ENCODE measurements around the gene BCL11A.
A peak's percentile ranks its signal among the peaks of the same experiment; 100 is the strongest.

The BCL11A gene

GRCh38 chr2:60512641-60513040 lies 40.8 kb downstream of the BCL11A start:
- TF ChIP-seq, protein P1, sequence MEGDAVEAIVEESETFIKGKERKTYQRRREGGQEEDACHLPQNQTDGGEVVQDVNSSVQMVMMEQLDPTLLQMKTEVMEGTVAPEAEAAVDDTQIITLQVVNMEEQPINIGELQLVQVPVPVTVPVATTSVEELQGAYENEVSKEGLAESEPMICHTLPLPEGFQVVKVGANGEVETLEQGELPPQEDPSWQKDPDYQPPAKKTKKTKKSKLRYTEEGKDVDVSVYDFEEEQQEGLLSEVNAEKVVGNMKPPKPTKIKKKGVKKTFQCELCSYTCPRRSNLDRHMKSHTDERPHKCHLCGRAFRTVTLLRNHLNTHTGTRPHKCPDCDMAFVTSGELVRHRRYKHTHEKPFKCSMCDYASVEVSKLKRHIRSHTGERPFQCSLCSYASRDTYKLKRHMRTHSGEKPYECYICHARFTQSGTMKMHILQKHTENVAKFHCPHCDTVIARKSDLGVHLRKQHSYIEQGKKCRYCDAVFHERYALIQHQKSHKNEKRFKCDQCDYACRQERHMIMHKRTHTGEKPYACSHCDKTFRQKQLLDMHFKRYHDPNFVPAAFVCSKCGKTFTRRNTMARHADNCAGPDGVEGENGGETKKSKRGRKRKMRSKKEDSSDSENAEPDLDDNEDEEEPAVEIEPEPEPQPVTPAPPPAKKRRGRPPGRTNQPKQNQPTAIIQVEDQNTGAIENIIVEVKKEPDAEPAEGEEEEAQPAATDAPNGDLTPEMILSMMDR (IDR thresholded peaks at IDR 0.05; ENCODE audit: insufficient read depth, low read depth, low read length, missing control alignments), result no peak
- peak; percentile 92 for DNase-seq (ENCODE audit: low read depth)
- no peak overlapping the region for H3K4me3 ChIP-seq (ENCODE audit: low read length)

DNA sequence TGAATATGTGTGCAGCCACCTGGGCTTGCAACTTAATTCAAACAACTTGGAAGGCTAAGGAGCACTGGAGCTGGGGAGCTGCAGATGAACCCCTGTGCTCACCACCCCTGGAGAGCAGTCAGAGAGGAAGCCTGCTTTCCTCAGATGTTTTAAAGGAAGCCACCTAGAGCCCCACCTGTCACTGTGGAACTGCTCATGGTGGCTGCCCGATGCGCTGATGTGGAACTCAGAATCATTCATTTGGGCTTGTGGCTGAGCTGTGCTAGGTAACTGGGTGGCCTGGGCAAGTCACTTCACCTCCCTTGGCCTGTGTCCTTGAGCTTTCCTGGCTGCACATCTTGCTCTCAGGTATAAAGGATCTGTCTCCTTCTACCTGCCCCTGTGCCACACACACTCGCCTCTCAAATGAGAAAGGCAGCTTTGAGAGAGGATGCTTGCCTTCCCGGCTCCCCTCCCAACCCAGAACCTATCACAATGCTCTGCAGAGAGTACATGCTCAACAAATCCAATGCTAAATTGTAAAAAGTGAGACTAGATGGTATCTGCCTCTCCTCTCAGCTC lies 41.3 kb downstream of the BCL11A start:
- H3K4me3 ChIP-seq (ENCODE audit: low read length), result no peak overlapping the region
- TF ChIP-seq, protein P1 (IDR thresholded peaks at IDR 0.05; ENCODE audit: insufficient read depth, low read depth, low read length, missing control alignments), result no peak
- DNase-seq (ENCODE audit: low read depth), result no peak

DNA sequence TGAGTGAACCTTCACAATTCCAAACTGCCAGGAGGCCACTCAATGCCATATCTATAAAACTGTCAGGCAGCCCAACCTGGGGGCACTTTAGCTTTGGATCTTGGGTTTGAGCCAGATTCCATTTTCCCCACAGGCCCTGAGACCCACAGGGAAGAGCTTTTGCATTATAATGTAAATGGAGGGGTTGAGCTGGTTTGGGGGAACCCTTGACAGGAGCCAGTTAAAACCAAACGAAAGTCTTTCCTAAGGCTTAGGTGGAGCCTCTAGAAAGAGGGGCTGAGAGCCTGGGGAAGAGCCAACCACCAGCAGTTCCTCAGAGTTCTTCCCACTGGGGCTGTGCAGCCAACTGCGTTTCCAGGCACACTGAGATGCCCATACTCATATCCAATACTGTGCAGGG lies 42.7 kb downstream of the BCL11A start:
- DNase-seq (ENCODE audit: low read depth), result no peak
- no peak overlapping the region for H3K4me3 ChIP-seq (ENCODE audit: low read length)
- TF ChIP-seq, protein P1 (IDR thresholded peaks at IDR 0.05; ENCODE audit: insufficient read depth, low read depth, low read length, missing control alignments), result no peak

DNA sequence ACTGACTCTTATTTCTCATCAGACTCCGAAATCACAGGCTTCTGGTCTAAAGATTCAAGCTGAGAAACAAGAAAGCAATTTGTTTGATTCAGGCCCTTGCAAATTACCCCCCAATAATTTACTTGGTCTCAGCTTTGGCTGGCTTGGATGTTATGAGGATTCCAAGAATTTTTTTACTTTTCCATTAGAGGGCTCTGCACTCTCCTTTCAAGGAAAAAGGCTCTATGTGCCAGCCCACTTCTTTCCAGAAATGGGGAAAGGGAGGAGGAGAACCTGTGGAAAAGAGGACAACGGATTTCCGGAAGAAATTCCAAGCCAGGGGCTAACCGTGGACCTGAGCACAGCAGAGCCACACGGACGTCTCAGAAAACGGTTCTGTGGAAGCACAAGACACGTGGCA lies 44.4 kb downstream of the BCL11A start:
- TF ChIP-seq, protein P1 (IDR thresholded peaks at IDR 0.05; ENCODE audit: insufficient read depth, low read depth, low read length, missing control alignments), result no peak
- H3K4me3 ChIP-seq (ENCODE audit: low read length), result no peak overlapping the region
- DNase-seq (ENCODE audit: low read depth), result no peak

DNA sequence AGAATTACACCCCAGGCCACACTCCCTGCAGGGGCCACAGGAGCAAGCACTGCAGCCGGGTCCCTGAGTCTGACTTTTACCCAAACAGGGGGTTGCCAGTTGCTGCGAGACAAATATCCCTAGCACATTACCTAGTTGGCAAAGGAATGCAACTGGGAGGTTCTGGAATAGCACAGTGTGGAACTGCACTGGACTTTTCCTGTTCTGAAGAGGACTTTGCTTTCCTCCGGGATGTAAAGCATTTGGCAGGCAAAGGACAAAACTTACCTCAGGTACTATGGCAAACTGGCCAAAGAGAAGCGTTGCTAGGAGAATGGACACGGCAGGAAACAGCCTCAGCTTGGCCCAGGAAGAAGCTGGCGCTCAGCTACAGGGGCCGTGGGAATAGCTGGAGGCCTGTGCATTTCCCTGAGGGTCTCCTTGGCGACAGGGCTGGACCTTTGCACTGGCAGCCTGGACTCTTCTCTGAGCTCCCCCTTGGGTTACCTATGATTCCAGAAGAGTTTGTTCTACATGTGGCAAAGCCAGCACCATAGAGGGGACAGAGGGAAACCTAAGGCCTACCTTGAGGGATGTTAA lies 45.0 kb downstream of the BCL11A start:
- TF ChIP-seq, protein P1 (IDR thresholded peaks at IDR 0.05; ENCODE audit: insufficient read depth, low read depth, low read length, missing control alignments), result no peak
- DNase-seq (ENCODE audit: low read depth), result no peak
- H3K4me3 ChIP-seq (ENCODE audit: low read length), result no peak overlapping the region

- DNase-seq (ENCODE audit: low read depth), result peak; percentile 31
- no peak overlapping the region for H3K4me3 ChIP-seq (ENCODE audit: low read length)
- TF ChIP-seq, protein P1 (IDR thresholded peaks at IDR 0.05; ENCODE audit: insufficient read depth, low read depth, low read length, missing control alignments), result no peak
Measured at GRCh38 chr2:60507211-60507965, 46.1 kb downstream of the BCL11A start.

All from epithelial cell of esophagus (primary cell).